K562 (cell line): ENCODE measurements around the gene CD79A. TPM values are rescaled to one million over a fixed set of nuclear protein-coding genes. Genes with fewer than 3 reads are reported as not detected.

Source experiments
- CREB1 ChIP-seq, 2 experiments: sonication (generic) in 1 of 2; formaldehyde crosslinking in 1 of 2; IDR thresholded peaks; 2 replicates each; pipeline versions ENCODE4 v1.6.1 to v1.8.0; 2012 to 2022; ENCODE audit warnings: inconsistent platforms in 1 of 2, mild to moderate bottlenecking in 1 of 2, missing genetic modification reagents in 1 of 2, moderate library complexity in 1 of 2
- ETS2 ChIP-seq: IDR thresholded peaks from 2 replicates; pipeline ENCODE4 v1.6.1; 2016; ENCODE audit warnings: borderline replicate concordance, missing genetic modification characterization, mild to moderate bottlenecking, moderate library complexity, missing compliant biosample characterization; ENCODE audit not compliant: poor library complexity, severe bottlenecking
- FOXJ2 ChIP-seq: fragments of 200-800 bp; sonication (Bioruptor generic); IDR thresholded peaks from 2 replicates; pipeline ENCODE4 v1.6.1; 2016; ENCODE audit warnings: missing genetic modification characterization, missing compliant biosample characterization
- GATA2 ChIP-seq: sonication (generic); formaldehyde crosslinking; IDR thresholded peaks from 2 replicates; pipeline ENCODE4 v1.4.0; 2020; ENCODE audit warnings: mild to moderate bottlenecking, missing genetic modification reagents
- KLF10 ChIP-seq: fragments of 250-450 bp; sonication (Bioruptor Pico); IDR thresholded peaks from 2 replicates; pipeline ENCODE4 v1.6.1; 2021; ENCODE audit warnings: matching md5 sums
- NCOA1 ChIP-seq: fragments of 450-650 bp; IDR thresholded peaks from 2 replicates; pipeline ENCODE4 v1.6.1; 2016; ENCODE audit warnings: low read depth
- PYGO2 ChIP-seq: fragments of 450-650 bp; IDR thresholded peaks from 2 replicates; pipeline ENCODE4 v1.6.1; 2016; ENCODE audit warnings: mild to moderate bottlenecking, missing genetic modification characterization, moderate library complexity, missing compliant biosample characterization
- RUNX1 ChIP-seq: sonication (generic); IDR thresholded peaks from 2 replicates; pipeline ENCODE4 v1.6.1; 2016; ENCODE audit warnings: antibody characterized with exemption, low read depth
- SMAD2 ChIP-seq: fragments of 150-350 bp; IDR thresholded peaks from 2 replicates; pipeline ENCODE4 v1.6.1; 2014; ENCODE audit warnings: low read depth, mild to moderate bottlenecking, low read length
- SOX6 ChIP-seq: fragments of 450-650 bp; IDR thresholded peaks from 2 replicates; pipeline ENCODE4 v1.6.1; 2014; ENCODE audit warnings: mild to moderate bottlenecking
- ZBTB49 ChIP-seq: sonication (generic); formaldehyde crosslinking; IDR thresholded peaks from 2 replicates; pipeline ENCODE4 v1.8.0; 2022; ENCODE audit warnings: missing genetic modification reagents, mild to moderate bottlenecking, borderline replicate concordance
- ZNF23 ChIP-seq: fragments of 250-450 bp; sonication (Bioruptor Pico); IDR thresholded peaks from 2 replicates; pipeline ENCODE4 v1.4.0; 2020; ENCODE audit warnings: mild to moderate bottlenecking
- ZNF347 ChIP-seq: fragments of 450-650 bp; formaldehyde crosslinking; IDR thresholded peaks from 2 replicates; pipeline ENCODE4 v1.4.0; 2020; ENCODE audit warnings: low read depth, mild to moderate bottlenecking, moderate library complexity
- ZNF408 ChIP-seq: fragments of 250-450 bp; sonication (Bioruptor Pico); IDR thresholded peaks from 2 replicates; pipeline ENCODE4 v1.4.0; 2020; ENCODE audit warnings: low read depth, mild to moderate bottlenecking, moderate library complexity
- polyA plus RNA-seq, 8 experiments: library from polyadenylated mRNA; depleted of rRNA in 4 of 8; stranded (reverse) in 5 of 8; unstranded in 3 of 8; fragments of >200 nt; fragmentation: Nextera tagmentation in 2 of 8; fragmentation: Illumina TruSeq in 1 of 8; extraction: Ambion mirVana in 2 of 8; extraction: Trizol in 1 of 8; gene quantifications; 2 replicates each; pipeline versions ENCODE4 v1.2.1 to v1.2.3, GENCODE V29; 2011 to 2014; ENCODE audit warnings: inconsistent platforms in 1 of 8, missing spikeins in 1 of 8
- total RNA-seq, 7 experiments: library from RNA; depleted of rRNA in 6 of 7; stranded (reverse); fragments of >200 nt in 6 of 7; fragmentation: Illumina TruSeq in 2 of 7; extraction: Trizol in 2 of 7; gene quantifications; 2 replicates each; pipeline versions ENCODE4 v1.2.1 to v1.2.3, GENCODE V29; 2011 to 2021; ENCODE audit warnings: low replicate concordance in 1 of 7
- TF ChIP-seq, protein P1 (sequence below), 2 experiments: fragments of 450-650 bp; IDR thresholded peaks; 2 replicates each; pipeline ENCODE4 v1.6.1; 2016
- TF ChIP-seq, protein P2 (sequence below): sonication (generic); formaldehyde crosslinking; IDR thresholded peaks from 2 replicates; pipeline ENCODE4 v1.4.0; 2020; ENCODE audit warnings: mild to moderate bottlenecking, missing genetic modification reagents
- TF ChIP-seq, protein P3 (sequence below): fragments of 450-650 bp; formaldehyde crosslinking; IDR thresholded peaks from 2 replicates; pipeline ENCODE4 v1.4.0; 2020; ENCODE audit warnings: mild to moderate bottlenecking, moderate library complexity

The CD79A gene
- total and polyA plus RNA-seq, 9 of the 15 experiments (the other 6 are each of a cell fraction or from before 2014, with no cell fraction given): 0.04 to 0.72 (median 0.17) TPM; not detected in 3

DNA sequence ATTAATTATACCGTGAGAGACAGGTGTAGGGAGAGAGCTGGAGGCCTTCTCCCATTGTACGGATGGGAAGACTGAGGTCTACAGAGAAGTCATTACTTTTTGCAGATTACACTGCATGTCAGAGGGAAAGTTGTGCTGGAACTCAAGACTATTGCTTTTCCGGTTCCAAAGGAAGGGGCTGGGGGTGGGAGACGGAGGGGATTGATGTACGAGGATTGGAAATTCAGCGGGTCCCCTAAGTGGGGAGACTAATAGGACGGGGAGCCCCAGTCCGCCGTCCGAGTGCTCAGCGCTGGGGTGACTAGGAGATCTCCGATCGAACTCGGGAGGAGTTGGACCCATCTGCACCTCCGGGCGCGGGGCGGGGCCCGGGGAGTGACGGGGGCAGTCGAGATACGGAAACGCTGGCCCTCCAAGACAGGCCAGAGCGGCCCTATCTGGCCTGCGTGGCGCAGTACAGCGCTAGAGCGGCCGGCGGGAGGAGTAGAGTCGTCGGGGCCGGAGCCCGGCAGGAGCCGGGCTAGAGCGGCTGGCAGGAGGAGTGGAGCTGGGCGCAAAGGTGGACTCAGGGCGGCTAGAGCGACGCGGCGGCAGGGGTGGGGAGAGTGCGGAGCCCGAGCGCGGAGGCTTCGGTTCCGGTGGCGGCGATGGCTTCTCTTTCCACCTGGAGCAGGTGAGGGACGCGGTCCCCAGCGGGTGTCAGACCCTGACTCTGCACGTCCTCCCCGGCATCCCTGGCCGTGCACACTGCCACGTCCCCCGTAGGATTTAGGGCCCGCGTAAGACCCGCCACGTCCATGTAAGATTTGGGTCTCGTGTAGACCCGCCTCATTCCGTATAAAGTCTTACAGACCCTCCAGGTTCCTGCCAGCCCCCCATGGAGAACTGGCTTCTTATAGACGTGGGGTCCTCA is 7.0 kb downstream of the CD79A start (continued):
- TF ChIP-seq CREB1 (IDR thresholded peaks at IDR 0.05) (peak; percentile 48), CREB1 (CRISPR knock-in tag; IDR thresholded peaks at IDR 0.05) (peak; percentile 73; the same call in 1 of the 2 replicates), ZNF23 (CRISPR knock-in tag) (no peak), RUNX1 (no peak), GATA2 (CRISPR knock-in tag) (no peak), SOX6 (peak; percentile 72), NCOA1 (no peak), KLF10 (CRISPR knock-in tag) (0 out of 2 replicates have a peak, but pooled peaks have one; percentile 43), ZNF408 (CRISPR knock-in tag) (no peak), ZBTB49 (0 out of 2 replicates have a peak, but pooled peaks have one; percentile 63), ETS2 (tag) (no peak), PYGO2 (tag) (peak; percentile 64), SMAD2 (no peak), ZNF347 (CRISPR knock-in tag) (no peak), FOXJ2 (tag) (no peak)
- TF ChIP-seq, protein P1, sequence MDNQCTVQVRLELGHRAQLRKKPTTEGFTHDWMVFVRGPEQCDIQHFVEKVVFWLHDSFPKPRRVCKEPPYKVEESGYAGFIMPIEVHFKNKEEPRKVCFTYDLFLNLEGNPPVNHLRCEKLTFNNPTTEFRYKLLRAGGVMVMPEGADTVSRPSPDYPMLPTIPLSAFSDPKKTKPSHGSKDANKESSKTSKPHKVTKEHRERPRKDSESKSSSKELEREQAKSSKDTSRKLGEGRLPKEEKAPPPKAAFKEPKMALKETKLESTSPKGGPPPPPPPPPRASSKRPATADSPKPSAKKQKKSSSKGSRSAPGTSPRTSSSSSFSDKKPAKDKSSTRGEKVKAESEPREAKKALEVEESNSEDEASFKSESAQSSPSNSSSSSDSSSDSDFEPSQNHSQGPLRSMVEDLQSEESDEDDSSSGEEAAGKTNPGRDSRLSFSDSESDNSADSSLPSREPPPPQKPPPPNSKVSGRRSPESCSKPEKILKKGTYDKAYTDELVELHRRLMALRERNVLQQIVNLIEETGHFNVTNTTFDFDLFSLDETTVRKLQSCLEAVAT (IDR thresholded peaks at IDR 0.05): peak; percentile 88
- TF ChIP-seq, protein P2, sequence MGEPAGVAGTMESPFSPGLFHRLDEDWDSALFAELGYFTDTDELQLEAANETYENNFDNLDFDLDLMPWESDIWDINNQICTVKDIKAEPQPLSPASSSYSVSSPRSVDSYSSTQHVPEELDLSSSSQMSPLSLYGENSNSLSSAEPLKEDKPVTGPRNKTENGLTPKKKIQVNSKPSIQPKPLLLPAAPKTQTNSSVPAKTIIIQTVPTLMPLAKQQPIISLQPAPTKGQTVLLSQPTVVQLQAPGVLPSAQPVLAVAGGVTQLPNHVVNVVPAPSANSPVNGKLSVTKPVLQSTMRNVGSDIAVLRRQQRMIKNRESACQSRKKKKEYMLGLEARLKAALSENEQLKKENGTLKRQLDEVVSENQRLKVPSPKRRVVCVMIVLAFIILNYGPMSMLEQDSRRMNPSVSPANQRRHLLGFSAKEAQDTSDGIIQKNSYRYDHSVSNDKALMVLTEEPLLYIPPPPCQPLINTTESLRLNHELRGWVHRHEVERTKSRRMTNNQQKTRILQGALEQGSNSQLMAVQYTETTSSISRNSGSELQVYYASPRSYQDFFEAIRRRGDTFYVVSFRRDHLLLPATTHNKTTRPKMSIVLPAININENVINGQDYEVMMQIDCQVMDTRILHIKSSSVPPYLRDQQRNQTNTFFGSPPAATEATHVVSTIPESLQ (CRISPR knock-in tag): 0 out of 2 replicates have a peak, but pooled peaks have one; percentile 80
- TF ChIP-seq, protein P3, sequence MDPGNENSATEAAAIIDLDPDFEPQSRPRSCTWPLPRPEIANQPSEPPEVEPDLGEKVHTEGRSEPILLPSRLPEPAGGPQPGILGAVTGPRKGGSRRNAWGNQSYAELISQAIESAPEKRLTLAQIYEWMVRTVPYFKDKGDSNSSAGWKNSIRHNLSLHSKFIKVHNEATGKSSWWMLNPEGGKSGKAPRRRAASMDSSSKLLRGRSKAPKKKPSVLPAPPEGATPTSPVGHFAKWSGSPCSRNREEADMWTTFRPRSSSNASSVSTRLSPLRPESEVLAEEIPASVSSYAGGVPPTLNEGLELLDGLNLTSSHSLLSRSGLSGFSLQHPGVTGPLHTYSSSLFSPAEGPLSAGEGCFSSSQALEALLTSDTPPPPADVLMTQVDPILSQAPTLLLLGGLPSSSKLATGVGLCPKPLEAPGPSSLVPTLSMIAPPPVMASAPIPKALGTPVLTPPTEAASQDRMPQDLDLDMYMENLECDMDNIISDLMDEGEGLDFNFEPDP (CRISPR knock-in tag): 0 out of 2 replicates have a peak, but pooled peaks have one; percentile 48
